SK-N-SH treated with all-trans-retinoic acid at 6 μM for 48 hours (cell line): ENCODE data around the gene CHP1.

Experiments
- ATAC-seq: fragments of 200-7000 bp; cut with Tn5 transposase; 3 replicates; pipeline ENCODE4 v1.9.1; 2020; ENCODE audit warnings: mild to moderate bottlenecking, moderate library complexity
- ARNTL ChIP-seq: fragments of 450-650 bp; formaldehyde crosslinking; IDR thresholded peaks from 2 replicates; pipeline ENCODE4 v1.5.0; 2020; ENCODE audit warnings: low read depth, mild to moderate bottlenecking, moderate library complexity, borderline replicate concordance
- BACH2 ChIP-seq: fragments of 250-450 bp; sonication (Bioruptor Pico); IDR thresholded peaks from 2 replicates; pipeline ENCODE4 v1.9.0; 2021; ENCODE audit warnings: mild to moderate bottlenecking, borderline replicate concordance
- CSDC2 ChIP-seq: fragments of 250-450 bp; sonication (Bioruptor Pico); IDR thresholded peaks from 2 replicates; pipeline ENCODE4 v1.5.0; 2020; ENCODE audit warnings: mild to moderate bottlenecking, moderate library complexity
- ESRRG ChIP-seq: fragments of 250-450 bp; sonication (Bioruptor Pico); IDR thresholded peaks from 2 replicates; pipeline ENCODE4 v1.6.1; 2021; ENCODE audit warnings: mild to moderate bottlenecking
- OSR1 ChIP-seq: fragments of 250-450 bp; sonication (Bioruptor Pico); IDR thresholded peaks from 2 replicates; pipeline ENCODE4 v1.8.0; 2022; ENCODE audit warnings: moderate library complexity, mild to moderate bottlenecking, inconsistent platforms
- PPARA ChIP-seq: fragments of 250-450 bp; sonication (Bioruptor Pico); IDR thresholded peaks from 2 replicates; pipeline ENCODE4 v1.5.0; 2020; ENCODE audit warnings: mild to moderate bottlenecking, borderline replicate concordance
- RARB ChIP-seq: fragments of 250-450 bp; sonication (Bioruptor Pico); IDR thresholded peaks from 2 replicates; pipeline ENCODE4 v1.8.0; 2021; ENCODE audit warnings: mild to moderate bottlenecking, moderate library complexity
- SNAI2 ChIP-seq: fragments of 250-450 bp; sonication (Bioruptor Pico); IDR thresholded peaks from 2 replicates; pipeline ENCODE4 v1.5.0; 2020; ENCODE audit warnings: mild to moderate bottlenecking, moderate library complexity
- TCF4 ChIP-seq: fragments of 250-450 bp; sonication (Bioruptor Pico); IDR thresholded peaks from 2 replicates; pipeline ENCODE4 v1.8.0; 2021; ENCODE audit warnings: mild to moderate bottlenecking, moderate library complexity, borderline replicate concordance
- TOX ChIP-seq: fragments of 250-450 bp; sonication (Bioruptor Pico); IDR thresholded peaks from 2 replicates; pipeline ENCODE4 v1.8.0; 2021; ENCODE audit warnings: mild to moderate bottlenecking, moderate library complexity, borderline replicate concordance
- ZC3H10 ChIP-seq: fragments of 250-450 bp; sonication (Bioruptor Pico); IDR thresholded peaks from 2 replicates; pipeline ENCODE4 v1.5.1; 2021; ENCODE audit warnings: mild to moderate bottlenecking, moderate library complexity
- ZFP3 ChIP-seq: fragments of 250-450 bp; sonication (Bioruptor Pico); IDR thresholded peaks from 2 replicates; pipeline ENCODE4 v1.5.0; 2020; ENCODE audit warnings: mild to moderate bottlenecking, moderate library complexity
- ZFP30 ChIP-seq: fragments of 450-650 bp; formaldehyde crosslinking; IDR thresholded peaks from 2 replicates; pipeline ENCODE4 v1.5.0; 2022; ENCODE audit warnings: mild to moderate bottlenecking, moderate library complexity
- ZNF565 ChIP-seq: fragments of 450-650 bp; formaldehyde crosslinking; conservative IDR thresholded peaks from 2 replicates; pipeline ENCODE4 v1.5.0; 2020; ENCODE audit warnings: low read depth, mild to moderate bottlenecking, moderate library complexity
- ZNF70 ChIP-seq: fragments of 450-650 bp; formaldehyde crosslinking; IDR thresholded peaks from 2 replicates; pipeline ENCODE4 v1.5.0; 2020; ENCODE audit warnings: mild to moderate bottlenecking, moderate library complexity
- ZNF8 ChIP-seq: fragments of 450-650 bp; formaldehyde crosslinking; IDR thresholded peaks from 2 replicates; pipeline ENCODE4 v1.5.0; 2020; ENCODE audit warnings: mild to moderate bottlenecking, moderate library complexity
- TF ChIP-seq, protein P1 (sequence below): fragments of 250-450 bp; sonication (Bioruptor Pico); IDR thresholded peaks from 2 replicates; pipeline ENCODE4 v1.5.1; 2021; ENCODE audit warnings: mild to moderate bottlenecking, moderate library complexity
- TF ChIP-seq, protein P2 (sequence below): fragments of 250-450 bp; sonication (Bioruptor Pico); IDR thresholded peaks from 2 replicates; pipeline ENCODE4 v1.8.0; 2021; ENCODE audit warnings: low read depth, mild to moderate bottlenecking, moderate library complexity, borderline replicate concordance
- TF ChIP-seq, protein P3 (sequence below): fragments of 250-450 bp; sonication (Bioruptor Pico); IDR thresholded peaks from 2 replicates; pipeline ENCODE4 v1.8.0; 2020; ENCODE audit warnings: mild to moderate bottlenecking, moderate library complexity, borderline replicate concordance
- TF ChIP-seq, protein P4 (sequence below): fragments of 250-450 bp; sonication (Bioruptor Pico); IDR thresholded peaks from 2 replicates; pipeline ENCODE4 v1.5.0; 2020; ENCODE audit warnings: mild to moderate bottlenecking, moderate library complexity
- TF ChIP-seq, protein P5 (sequence below): fragments of 250-450 bp; sonication (Bioruptor Pico); IDR thresholded peaks from 2 replicates; pipeline ENCODE4 v1.5.1; 2020; ENCODE audit warnings: low read depth, mild to moderate bottlenecking, moderate library complexity

Gene CHP1

DNA sequence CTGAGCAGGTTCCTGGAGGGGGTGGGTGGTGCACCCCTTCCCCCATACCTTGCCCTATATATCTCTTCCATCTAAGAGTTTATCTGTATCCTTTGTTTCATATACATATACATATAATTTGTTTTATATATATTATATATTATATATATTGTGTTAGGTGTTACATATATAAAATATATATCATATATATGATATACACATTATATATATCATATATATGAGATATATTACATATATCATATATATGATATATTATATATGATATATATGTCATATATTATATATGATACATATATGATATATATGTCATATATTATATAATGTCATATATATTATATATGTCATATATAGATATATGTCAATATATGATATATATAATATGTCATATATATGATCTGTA is 31.6 kb upstream of the CHP1 start:
- no peak for ATAC-seq
- TF ChIP-seq ESRRG (CRISPR knock-in tag) (no peak), BACH2 (no peak), CSDC2 (CRISPR knock-in tag) (no peak), ZNF70 (CRISPR knock-in tag) (no peak), ZFP30 (CRISPR knock-in tag) (no peak), TCF4 (no peak), PPARA (CRISPR knock-in tag) (no peak), ZNF8 (CRISPR knock-in tag) (no peak), TOX (no peak), ZNF565 (no peak), RARB (no peak), ZFP3 (CRISPR knock-in tag) (no peak), OSR1 (CRISPR knock-in tag) (no peak), ARNTL (CRISPR knock-in tag) (no peak)
- TF ChIP-seq, protein P1, sequence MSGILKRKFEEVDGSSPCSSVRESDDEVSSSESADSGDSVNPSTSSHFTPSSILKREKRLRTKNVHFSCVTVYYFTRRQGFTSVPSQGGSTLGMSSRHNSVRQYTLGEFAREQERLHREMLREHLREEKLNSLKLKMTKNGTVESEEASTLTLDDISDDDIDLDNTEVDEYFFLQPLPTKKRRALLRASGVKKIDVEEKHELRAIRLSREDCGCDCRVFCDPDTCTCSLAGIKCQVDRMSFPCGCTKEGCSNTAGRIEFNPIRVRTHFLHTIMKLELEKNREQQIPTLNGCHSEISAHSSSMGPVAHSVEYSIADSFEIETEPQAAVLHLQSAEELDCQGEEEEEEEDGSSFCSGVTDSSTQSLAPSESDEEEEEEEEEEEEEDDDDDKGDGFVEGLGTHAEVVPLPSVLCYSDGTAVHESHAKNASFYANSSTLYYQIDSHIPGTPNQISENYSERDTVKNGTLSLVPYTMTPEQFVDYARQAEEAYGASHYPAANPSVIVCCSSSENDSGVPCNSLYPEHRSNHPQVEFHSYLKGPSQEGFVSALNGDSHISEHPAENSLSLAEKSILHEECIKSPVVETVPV (CRISPR knock-in tag) = no peak
- TF ChIP-seq, protein P2, sequence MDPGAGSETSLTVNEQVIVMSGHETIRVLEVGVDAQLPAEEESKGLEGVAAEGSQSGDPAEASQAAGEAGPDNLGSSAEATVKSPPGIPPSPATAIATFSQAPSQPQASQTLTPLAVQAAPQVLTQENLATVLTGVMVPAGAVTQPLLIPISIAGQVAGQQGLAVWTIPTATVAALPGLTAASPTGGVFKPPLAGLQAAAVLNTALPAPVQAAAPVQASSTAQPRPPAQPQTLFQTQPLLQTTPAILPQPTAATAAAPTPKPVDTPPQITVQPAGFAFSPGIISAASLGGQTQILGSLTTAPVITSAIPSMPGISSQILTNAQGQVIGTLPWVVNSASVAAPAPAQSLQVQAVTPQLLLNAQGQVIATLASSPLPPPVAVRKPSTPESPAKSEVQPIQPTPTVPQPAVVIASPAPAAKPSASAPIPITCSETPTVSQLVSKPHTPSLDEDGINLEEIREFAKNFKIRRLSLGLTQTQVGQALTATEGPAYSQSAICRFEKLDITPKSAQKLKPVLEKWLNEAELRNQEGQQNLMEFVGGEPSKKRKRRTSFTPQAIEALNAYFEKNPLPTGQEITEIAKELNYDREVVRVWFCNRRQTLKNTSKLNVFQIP (CRISPR knock-in tag) = no peak
- TF ChIP-seq, protein P3, sequence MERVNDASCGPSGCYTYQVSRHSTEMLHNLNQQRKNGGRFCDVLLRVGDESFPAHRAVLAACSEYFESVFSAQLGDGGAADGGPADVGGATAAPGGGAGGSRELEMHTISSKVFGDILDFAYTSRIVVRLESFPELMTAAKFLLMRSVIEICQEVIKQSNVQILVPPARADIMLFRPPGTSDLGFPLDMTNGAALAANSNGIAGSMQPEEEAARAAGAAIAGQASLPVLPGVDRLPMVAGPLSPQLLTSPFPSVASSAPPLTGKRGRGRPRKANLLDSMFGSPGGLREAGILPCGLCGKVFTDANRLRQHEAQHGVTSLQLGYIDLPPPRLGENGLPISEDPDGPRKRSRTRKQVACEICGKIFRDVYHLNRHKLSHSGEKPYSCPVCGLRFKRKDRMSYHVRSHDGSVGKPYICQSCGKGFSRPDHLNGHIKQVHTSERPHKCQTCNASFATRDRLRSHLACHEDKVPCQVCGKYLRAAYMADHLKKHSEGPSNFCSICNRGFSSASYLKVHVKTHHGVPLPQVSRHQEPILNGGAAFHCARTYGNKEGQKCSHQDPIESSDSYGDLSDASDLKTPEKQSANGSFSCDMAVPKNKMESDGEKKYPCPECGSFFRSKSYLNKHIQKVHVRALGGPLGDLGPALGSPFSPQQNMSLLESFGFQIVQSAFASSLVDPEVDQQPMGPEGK (CRISPR knock-in tag) = no peak
- TF ChIP-seq, protein P4, sequence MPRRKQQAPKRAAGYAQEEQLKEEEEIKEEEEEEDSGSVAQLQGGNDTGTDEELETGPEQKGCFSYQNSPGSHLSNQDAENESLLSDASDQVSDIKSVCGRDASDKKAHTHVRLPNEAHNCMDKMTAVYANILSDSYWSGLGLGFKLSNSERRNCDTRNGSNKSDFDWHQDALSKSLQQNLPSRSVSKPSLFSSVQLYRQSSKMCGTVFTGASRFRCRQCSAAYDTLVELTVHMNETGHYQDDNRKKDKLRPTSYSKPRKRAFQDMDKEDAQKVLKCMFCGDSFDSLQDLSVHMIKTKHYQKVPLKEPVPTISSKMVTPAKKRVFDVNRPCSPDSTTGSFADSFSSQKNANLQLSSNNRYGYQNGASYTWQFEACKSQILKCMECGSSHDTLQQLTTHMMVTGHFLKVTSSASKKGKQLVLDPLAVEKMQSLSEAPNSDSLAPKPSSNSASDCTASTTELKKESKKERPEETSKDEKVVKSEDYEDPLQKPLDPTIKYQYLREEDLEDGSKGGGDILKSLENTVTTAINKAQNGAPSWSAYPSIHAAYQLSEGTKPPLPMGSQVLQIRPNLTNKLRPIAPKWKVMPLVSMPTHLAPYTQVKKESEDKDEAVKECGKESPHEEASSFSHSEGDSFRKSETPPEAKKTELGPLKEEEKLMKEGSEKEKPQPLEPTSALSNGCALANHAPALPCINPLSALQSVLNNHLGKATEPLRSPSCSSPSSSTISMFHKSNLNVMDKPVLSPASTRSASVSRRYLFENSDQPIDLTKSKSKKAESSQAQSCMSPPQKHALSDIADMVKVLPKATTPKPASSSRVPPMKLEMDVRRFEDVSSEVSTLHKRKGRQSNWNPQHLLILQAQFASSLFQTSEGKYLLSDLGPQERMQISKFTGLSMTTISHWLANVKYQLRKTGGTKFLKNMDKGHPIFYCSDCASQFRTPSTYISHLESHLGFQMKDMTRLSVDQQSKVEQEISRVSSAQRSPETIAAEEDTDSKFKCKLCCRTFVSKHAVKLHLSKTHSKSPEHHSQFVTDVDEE (CRISPR knock-in tag) = no peak
- TF ChIP-seq, protein P5, sequence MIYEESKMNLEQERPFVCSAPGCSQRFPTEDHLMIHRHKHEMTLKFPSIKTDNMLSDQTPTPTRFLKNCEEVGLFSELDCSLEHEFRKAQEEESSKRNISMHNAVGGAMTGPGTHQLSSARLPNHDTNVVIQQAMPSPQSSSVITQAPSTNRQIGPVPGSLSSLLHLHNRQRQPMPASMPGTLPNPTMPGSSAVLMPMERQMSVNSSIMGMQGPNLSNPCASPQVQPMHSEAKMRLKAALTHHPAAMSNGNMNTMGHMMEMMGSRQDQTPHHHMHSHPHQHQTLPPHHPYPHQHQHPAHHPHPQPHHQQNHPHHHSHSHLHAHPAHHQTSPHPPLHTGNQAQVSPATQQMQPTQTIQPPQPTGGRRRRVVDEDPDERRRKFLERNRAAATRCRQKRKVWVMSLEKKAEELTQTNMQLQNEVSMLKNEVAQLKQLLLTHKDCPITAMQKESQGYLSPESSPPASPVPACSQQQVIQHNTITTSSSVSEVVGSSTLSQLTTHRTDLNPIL = no peak

DNA sequence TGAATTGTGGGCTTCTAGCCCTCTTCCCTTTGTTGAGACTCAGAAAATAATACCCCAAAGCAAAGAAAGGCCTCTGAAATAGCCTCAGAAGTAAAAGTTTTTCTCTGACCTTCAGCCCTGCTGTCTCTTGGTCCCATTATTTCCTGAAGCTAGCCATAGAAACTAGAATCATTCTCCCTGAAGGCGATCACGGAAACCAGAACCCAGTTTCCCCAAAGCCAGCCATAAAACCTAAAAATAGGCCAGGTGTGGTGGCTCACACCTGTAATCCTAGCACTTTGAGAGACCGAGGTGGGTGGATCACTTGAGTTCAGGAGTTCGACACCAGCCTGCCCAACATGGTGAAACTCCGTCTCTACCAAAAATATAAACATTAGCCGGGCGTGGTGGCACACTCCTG is 27.7 kb upstream of the CHP1 start:
- TF ChIP-seq ZC3H10 (CRISPR knock-in tag) (no peak), PPARA (CRISPR knock-in tag) (no peak), SNAI2 (no peak), CSDC2 (CRISPR knock-in tag) (no peak)
- TF ChIP-seq, protein P3 (CRISPR knock-in tag) = no peak
- TF ChIP-seq, protein P4 (CRISPR knock-in tag) = no peak
- TF ChIP-seq, protein P1 (CRISPR knock-in tag) = no peak
- no peak for ATAC-seq
